ENCODE data around the gene SRGAP2C.
"Not testable (repeated sequence)": the region's sequence is repeated elsewhere in the genome, so short reads cannot be mapped to it uniquely, and the experiment has no call there.

SRGAP2C gene

DNA sequence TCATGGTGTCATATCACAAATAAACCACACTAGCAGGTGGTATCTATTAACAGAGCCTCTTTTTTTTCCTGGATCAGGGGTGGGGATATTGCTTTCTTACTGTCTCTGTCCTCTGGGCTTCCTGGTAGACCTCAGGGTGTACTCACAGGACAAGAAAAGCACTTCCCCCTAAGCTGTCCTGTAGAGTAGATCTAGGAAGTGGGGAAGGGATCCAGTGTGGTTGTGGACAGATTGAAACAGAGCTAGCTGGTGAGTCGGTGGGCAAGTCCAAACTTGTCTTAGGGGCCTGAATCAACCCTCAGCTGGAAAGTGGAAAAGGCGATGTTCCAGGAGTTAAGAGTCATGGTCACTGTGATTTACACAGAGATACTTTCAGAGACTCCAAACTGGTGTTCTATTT, 96.7 kb downstream of the SRGAP2C start:
- DNase-seq, result not testable (repeated sequence)

DNA sequence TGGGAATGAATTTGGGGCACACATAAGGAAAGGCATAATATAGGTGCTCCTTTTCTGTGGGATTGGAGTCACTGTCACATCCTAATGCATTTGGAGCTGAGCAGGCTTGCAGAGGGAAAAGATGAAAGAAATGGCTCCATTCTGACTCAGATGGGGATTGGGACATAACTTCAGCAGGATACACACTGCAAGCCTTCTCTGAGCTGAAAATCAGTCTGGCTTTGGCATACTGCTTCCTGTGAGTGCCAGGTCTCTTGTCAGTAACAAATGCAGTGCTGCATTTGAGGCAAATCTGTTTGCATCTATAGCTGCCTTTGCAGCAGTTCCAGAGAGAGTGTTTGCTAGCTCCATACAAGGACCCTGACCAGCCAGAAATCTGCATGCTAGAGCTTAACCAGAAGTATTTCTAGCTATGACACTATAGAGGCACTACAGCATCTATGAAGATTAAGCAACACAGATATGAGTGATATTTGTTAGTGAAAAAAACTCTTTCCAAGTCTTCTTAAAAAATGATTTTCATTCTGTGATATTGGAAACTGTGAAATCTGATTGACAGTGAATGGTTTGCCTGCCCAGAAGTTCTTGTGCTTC, 98.9 kb downstream of the SRGAP2C start:
- DNase-seq, result not testable (repeated sequence)

DNA sequence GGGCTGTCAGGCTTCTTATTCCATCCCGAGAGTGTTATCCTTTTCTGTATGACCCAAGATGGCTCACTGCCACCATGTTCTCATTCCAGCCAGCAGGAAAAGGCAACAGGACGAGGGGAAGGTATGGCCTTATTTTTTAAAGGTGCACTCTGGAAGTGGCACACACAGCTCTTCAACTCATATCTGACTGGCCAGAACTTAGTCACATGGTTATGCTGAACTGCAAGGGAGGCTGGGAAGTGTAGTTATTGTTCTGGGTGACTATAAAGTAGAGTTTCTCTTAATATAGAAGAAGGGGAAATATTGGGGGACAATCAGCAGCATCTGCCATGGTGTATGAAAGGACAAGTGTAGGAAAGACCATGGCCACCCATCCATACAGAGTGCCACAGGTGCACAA, 107.8 kb downstream of the SRGAP2C start:
- DNase-seq, result not testable (repeated sequence)

DNA sequence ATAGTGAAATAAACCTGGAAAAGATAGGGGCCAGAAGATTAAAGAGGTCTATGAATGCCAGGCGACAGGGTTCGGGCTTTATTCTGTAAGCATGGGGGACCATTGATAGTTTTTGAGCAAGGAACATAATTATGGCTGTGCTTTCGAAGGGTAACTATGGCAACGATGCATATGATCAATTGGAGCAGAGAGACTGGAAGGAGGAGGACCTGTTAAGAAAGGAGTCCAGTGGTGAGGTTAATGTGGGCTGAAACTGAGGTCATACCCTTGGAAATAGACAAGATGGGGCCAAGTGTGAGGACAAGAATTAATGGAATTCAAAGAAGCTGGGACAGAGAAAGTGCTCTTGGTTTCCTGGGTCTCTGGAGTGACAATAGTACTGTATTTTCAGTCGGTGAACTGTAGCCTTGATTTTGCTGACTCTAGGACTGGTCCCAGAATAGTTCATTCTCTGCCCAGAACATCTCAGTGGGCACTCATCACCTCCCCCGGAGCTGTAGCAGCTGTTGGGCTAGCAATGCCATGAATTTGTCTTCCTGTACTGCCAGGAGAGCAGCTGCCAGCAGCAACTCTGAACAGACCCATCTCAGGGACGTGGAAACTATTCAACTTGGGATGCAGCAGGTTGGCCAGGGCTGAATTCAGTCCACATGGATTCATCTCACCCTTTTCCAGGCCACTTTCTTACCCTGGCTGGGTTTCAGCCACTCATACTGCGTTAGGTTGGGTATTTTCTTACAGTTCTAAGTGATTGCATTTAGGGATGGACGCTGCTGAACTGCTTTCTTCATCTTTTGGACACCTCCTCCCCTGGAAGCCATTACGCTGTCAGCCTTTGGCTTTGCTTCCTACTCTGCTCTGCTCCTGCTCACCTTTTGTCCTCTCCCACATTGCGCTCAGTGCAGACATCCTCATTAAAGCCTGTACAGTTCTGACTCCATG, 108.8 kb downstream of the SRGAP2C start:
- not testable (repeated sequence) for DNase-seq

DNA sequence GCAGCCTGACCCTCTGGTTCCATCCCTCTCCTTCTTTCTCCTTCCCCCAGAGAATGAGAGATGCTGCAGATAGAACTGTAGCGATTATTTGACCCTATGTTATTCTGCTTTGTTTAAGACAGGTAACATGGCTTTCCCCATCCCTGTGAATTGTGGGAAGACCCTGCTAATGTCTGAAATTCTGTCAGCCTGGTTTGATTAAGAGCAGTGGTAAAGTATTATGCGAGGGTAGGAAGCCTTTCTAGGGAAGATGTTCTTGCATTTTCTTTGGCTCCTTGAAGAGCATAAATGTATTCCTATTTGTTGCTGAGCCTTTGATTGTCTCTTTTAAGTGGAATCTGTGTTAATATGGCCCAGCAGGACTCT, 109.4 kb downstream of the SRGAP2C start:
- not testable (repeated sequence) for DNase-seq

DNA sequence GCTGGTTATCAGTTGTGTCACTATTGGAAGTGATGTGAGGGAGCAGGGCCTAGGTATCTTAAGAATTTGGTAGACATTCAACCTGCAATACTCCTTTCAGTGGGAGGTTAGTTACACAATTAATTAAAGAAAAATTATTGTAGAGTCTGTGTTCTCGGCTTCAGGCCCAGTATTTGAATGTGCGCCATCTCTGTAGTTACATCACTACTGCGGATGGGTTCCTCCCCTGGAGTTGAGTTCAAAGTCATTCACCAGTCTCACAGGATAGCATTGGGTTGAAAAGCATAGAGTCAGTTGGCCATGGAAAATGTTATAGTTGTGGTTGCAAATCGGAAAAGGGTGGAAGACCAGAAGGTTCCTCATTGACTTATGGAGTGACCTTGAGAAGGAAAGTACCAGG, 111.8 kb downstream of the SRGAP2C start:
- DNase-seq, result not testable (repeated sequence)

DNA sequence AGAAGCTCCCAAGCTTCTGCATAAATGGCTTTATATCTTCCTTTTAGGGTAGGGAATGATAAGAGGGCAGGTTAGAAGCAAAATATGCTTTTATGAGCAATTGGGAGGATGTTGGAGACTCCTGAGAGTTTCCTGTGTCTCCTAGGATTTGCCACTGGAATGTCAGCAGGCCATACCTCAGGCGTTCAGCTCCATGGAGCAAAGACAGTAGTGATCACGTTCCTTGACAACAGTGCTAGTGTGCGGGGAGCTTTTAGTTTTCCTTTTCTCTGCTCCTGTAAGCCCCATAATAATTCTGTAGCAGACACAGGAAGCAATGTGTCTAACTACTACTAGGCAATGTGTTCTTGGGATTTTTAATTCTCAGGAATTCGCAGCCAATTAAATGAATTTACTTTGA, 113.8 kb downstream of the SRGAP2C start:
- DNase-seq, result not testable (repeated sequence)

DNA sequence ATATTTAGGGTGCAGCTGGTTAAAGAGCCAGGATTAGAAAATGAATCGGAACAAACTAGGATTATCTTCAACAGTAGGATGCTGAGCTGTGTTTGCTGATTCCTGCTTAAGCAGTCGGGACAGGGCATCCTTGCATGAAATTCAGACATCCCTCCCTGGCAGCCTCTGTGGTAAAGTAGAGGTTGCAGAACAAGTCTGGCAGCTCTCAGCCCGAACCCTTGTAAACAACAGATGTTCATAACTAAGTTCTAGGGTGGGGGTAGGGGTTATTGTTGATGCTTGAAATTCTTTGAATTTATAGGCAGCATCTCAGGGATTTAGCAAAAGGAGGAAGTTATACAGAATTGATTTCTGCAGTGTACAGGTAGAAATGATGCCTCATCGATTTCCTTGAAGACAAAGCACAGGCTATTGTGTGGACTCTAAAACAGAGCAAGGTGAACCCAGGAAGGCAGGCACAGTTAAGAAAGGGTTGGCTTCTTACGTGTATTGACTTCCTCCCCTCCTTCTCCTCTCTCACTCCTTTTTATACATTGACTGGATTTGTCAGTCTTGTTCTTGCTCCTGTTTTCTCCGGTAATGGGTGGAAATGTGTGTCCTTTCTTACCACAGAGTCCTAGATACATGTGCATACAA, 114.9 kb downstream of the SRGAP2C start:
- not testable (repeated sequence) for DNase-seq

DNA sequence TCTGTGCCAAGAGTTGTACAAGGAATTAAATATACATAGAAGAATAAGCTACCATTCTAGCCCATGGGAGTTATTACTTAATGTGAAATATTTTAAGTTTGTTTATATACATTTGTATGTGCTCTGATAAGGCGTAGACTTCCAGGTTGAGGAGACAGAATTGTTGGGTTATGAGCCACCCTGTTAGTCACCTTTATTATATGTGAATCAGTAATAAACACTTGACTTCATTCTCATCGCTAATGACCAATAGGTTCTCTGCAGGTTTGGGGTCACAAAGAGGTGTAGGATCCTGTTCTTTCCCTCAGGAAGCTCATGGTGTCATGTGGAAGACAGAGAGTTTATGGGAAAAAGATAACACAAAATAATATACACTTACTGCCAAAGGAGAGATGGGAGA, 117.1 kb downstream of the SRGAP2C start:
- DNase-seq, result not testable (repeated sequence)

DNA sequence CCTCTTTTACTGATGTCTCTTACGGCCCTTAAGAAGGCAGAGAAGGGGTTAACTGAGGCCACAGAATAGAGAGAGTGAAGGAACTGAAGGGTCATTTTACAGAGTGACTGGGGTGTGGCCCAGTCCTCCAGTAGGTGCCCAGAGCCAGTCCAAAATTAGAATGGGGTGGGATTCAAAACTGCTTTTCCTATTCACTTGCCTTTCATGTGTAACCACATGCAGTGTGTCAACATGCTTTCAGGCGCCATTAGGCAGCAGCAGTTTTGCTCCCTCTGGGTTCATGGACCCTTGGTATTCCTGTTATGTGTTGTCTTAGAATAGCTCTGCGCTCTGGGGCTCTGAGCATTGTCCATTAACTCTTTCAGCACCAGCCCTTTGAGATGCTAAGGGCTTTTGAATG, 123.0 kb downstream of the SRGAP2C start:
- not testable (repeated sequence) for DNase-seq

DNA sequence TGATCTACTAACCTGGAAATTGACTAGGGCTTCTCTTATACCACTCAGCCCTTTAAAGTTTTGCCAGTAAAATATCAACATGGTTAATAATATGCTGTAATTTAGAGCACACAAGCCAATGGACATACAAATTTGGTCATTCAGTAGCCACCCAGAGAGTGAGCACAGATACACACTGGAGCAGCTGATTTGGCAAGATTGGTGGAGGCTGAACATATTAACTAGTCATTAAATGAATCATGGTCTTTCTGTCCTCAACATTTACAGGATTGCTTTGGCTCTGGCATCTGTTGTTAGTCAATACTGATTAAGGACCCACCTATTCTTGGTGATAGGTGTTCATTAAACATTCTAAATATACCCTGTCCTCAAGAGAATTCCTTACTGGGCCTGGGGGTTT, 130.7 kb downstream of the SRGAP2C start:
- not testable (repeated sequence) for DNase-seq

DNA sequence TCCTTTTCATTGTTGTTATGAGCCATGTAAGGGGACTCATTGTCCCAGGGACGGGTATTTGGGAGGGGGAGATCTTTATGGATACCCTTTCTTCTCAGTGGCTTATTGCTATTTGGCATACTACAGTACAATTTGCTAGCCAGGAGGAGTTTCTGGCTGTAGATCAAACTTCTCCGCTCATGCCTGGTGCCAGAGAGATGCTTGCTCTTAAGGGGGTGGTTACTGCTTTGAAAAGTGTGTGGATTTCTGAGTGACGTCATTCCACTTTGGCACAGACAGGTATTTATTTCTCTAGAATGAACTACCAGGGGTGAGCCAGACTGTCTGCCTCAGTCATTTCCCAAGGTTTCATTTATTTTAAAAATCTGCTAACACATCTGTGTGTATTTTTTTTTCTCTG, 131.3 kb downstream of the SRGAP2C start:
- DNase-seq, result not testable (repeated sequence)

DNA sequence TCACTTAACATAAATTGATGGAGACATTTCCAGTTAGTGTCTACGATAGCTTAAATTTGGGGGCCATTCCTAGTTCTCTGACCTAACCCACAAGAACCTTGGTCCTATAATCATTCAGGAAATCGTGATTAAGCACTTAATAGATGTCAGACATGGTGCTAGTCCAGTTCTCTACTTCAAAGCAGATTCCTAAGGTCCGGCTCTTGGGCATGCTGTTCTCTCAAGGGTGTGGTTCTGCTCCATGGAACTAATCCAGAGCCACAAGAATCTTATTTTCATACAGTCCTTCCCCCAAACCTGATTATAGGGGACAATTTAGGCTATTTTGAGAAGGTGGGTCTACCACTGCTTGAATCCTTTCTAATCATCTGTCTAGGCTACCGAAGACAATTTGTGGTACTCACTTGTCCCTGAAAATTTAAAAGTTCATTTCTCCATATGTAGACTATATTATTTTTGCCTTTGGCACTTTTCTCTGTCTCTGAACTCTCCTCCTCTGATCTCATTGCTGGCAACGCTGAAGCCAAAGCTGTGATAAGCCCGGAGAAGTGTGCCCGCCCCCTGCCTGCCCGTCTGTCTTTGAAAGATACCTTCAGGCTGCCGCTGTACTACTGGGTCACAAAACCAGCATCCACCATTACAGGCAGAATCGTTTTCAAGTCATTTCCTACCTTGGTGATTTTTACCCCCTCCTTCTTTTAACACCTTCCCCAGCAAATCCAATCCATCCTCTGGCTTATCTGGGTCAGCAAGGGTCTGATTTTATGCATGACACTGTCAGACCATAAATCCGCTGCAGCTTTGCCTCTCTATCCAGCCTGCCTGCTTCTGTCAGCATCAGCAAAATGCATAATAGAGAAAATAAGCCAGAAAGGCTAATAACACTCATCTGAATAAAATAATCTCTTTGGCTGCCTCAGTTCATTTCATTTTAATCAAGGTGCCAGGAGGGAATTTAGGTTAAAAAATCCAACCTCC, 133.0 kb downstream of the SRGAP2C start:
- DNase-seq, result not testable (repeated sequence)

DNA sequence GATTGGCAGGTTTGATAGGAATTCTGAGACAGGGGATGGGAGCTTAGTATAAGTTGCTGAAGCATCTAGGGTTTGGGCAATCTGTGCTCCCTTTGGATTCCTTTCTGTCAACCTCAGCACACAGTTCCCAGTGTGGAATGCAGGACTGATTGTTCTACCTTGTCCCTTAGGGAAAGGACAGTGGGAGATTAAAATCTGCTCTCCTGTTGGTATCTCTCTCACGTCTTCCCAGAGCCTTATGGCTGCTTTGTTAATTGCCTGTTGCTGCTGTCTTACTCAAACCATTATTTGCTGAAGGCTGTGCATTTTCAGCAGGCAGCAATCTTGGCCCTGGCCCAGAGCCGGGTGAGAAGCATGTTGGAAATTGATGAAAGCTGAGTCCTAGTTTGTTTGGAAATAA, 133.9 kb downstream of the SRGAP2C start:
- DNase-seq, result not testable (repeated sequence)

DNA sequence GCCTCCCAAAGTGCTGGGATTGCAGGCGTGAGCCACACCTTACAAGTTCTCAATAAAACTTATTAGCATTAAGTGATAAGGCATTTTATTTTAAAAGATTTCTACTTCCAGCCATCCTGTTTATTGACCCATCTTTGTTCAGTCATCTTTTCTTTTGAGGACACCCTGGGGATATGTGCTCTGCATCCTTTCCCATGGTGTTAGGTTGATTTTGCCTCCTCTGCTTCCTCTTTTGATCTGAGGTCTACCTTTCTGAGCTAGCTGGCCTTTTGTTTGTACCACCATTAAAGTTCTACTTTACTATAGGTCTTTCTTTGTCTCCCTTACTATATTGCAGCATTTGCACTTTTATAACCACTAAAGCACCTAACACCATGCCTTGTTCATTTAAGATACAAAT, 136.9 kb downstream of the SRGAP2C start:
- not testable (repeated sequence) for DNase-seq

DNA sequence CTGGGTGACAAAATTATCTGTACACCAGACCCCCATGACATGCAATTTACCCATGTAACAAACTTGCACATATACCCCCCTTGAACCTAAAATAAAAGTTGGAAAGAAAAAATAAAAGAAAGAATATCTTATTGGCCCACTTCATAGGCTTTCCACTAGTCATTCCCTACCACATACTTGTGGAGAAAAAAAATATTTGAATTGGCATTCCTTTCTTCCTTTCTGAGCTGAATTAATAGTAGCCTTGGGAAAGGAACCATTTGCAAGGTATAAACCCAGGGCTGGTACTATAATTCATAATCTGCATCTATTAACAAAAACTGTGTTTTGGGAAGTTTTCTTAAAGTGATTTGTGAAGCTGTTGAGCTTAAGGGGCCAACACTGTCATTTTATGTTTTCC, 140.0 kb downstream of the SRGAP2C start:
- DNase-seq, result not testable (repeated sequence)

DNA sequence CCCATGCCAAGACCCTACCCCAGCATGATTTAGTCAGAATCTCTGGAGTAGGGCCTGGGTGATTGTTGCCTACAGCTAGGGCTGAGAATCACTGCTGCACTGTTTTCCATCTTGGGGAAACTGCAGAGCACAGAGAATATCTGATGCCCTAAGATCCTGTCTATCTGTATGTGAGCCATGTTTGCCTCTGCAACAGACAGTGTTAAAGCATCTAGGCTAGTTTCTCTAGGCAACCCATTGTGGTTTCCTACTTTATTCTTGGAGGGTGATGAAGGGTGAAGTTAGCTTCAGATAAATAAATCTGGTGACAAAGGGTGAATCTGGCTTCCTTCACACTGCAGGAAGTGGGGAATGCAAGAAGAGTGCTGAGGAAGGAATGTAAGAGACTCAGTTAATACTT, 147.4 kb downstream of the SRGAP2C start:
- not testable (repeated sequence) for DNase-seq

DNA sequence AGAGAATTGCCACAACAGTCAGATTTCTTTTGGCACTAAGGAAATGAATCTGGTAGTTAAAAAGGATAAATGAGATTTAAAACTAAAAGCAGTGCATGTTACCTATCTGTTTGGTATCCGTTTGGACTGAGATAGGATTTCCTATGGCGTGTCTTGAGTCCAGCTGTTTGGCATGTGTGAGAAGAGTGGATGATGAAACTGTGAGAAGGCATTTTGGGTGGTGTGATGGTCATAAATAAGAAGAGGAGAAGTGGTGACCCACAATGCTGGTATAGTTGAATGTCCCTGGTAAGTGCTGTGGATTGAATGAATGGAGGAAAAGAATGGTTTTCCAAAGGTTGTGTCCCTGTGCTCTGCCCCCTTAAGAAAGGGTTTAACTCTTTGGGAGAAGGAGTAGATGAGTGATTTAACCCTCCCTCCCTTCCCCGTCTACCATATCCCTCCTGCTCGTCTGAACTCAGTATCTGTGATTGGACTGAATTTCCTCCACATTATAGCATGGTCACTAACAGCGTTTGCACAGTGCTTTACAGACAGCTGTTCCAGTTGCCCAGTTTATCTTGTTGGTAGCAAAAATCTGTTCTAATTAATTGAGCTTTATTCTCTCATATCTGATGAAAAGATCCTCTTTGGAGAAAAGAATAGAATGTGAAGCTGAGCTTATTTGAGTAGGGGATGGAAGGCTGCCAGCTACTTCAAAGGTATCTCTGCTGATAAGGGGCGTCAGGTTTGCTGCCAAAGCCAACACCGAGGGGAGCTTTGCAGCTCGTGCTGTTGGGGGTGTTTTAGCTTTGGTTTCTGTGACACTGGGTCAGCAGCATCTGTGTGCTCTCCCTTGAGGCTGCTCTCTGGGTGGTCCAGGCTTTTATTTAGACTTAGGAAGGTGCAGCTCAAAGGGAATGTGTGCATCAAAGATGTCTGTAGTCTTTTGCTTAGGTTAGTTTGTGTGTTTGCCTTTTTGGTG, 148.1 kb downstream of the SRGAP2C start:
- not testable (repeated sequence) for DNase-seq

DNA sequence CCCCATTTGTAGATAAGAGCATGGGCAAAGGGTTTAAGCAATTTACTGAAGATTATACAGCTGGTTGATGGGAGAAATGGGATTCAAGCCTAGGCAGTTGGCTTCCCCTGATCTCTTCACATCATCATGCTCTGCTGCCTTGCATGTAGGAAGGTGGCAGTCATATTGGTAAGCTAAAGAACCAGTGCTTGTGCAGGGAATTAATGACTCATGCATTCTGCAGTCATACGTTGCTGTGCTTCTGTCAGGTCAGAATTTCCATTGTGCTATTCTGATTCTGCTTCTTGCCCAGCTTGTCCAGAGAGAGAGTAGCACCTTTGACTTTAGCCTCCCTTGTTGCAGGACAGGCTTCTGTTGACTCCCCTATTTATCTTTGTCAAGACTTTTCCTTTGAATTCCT, 153.2 kb downstream of the SRGAP2C start:
- DNase-seq, result not testable (repeated sequence)

DNA sequence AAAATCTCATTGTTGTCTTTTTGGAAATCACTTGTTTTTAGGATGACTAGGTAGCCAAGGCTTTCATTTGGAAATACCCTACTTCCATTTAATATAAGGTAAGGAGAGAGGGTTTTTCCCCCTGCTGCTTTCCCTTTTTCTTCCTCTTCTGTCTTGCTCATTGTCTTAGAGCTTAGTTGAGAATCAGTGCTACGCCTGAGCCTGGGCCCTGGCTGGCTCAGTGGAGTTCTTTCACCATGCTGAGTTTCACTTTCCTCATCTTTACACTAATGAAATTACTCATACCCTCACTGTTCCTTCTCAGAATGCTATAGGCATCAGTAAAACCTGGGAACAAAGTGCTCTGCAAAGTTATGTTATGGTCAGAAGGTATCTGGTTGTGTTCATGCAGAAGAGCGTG, 154.8 kb downstream of the SRGAP2C start:
- DNase-seq, result not testable (repeated sequence)

DNA sequence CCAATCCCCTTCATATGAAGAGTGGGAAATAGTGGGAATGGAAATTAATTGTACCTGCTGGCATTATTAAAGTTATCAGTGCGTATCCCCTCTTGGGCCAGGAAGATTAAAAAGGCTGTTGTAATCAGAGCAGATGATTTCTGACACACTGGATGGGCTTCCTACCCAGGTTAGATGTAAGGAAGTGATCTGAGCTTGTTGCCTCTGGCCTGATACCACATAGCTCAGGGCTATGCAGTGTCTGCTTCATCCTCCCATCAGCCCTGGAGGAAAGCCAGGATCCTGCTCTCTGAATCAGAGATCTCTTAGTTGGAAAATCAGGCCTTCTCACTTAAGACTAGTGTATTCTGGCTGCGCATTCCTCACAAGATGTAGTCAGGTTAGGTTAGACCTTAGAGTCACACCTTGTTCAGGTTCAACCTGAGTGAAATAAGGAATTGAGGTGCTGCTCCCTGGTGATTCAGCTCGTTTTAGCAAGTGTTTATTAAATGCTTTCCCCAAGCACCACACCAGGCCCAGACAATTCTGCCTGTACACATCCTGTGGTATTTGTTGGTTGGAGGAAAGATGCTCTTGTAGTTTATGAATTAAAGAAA, 158.6 kb downstream of the SRGAP2C start:
- not testable (repeated sequence) for DNase-seq

All from hippocampal formation (tissue), 2 donors.